WTC11 (cell line): ENCODE results near the gene PLEKHF1.

Experiments used
- FOXP4 ChIP-seq: sonication (generic); formaldehyde crosslinking; IDR thresholded peaks from 2 replicates; pipeline ENCODE4 v1.8.0; 2022; ENCODE audit warnings: mild to moderate bottlenecking, missing genetic modification reagents
- TCF7 ChIP-seq: sonication (generic); formaldehyde crosslinking; IDR thresholded peaks from 2 replicates; pipeline ENCODE4 v1.8.0; 2022; ENCODE audit warnings: mild to moderate bottlenecking, low read depth, missing genetic modification reagents, moderate library complexity

DNA sequence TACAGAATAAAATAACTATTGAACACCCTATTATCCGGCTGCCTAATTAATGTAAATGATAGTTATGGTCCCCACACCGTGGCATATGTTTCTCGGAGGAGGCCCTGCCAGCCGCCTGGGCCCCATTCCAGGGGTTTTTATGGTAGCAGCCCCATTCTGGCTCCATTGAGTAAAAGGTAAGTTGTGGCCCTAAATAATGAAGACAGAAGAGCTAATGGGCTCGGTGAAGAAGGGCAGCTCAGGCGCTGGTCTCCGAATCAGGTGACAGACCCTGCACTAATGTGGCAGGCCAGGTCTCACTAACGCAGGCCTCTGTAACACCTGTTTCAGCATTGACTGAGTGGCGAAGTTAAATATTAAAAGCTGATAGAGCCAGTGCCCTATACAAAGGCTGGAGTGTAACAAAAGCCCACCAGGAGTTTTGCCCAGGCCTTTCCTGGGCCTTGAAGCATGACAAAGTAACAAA is 40.0 kb upstream of the PLEKHF1 start:
- no peak for TF ChIP-seq FOXP4 (CRISPR knock-in tag)
- TF ChIP-seq TCF7 (CRISPR knock-in tag), result no peak
